ENCODE data around the gene WDR6.

WDR6 gene

GRCh38 chr3:48962939-48963338 lies 44.3 kb upstream of the WDR6 start:
- Histone ChIP-seq H2BK5ac (ENCODE audit: low read depth, low read length, poor library complexity, severe bottlenecking) (no peak overlapping the region), H2AK5ac (ENCODE audit: low read length, severe bottlenecking) (no peak overlapping the region), H3K36me3 (ENCODE audit: control insufficient read depth in 1 of 2, insufficient read depth in 2 of 2, low read depth in 1 of 2, low read length in 2 of 2) (peaks cover 22 to 62% of the 10 kb centered on the region in 2 experiments), H3K14ac (ENCODE audit: low read length in 2 of 2) (no peak overlapping the region), H3K79me1 (replicated peaks; ENCODE audit: low read length, poor library complexity, severe bottlenecking) (peaks cover 23% of the 10 kb centered on the region), H4K91ac (ENCODE audit: low read length) (no peak overlapping the region), H2BK15ac (ENCODE audit: low read depth, poor library complexity, severe bottlenecking) (no peak overlapping the region), H3K27ac (ENCODE audit: low read length, poor library complexity, severe bottlenecking) (no peak overlapping the region), H3K23ac (ENCODE audit: low read length in 2 of 2) (no peak overlapping the region), H3K18ac (ENCODE audit: low read depth in 1 of 2, low read length in 2 of 2) (no peak overlapping the region), H2BK12ac (ENCODE audit: low read length in 2 of 2) (no peak overlapping the region), H3K9me3 (ENCODE audit: control insufficient read depth, low read length) (no peaks in the 10 kb centered on the region), H4K8ac (ENCODE audit: low read length) (no peak overlapping the region), H3K4ac (ENCODE audit: low read depth in 1 of 2, low read length in 2 of 2) (no peak overlapping the region), H3K4me2 (ENCODE audit: low read length, poor library complexity, severe bottlenecking) (no peak overlapping the region), H3K27me3 (ENCODE audit: control insufficient read depth in 1 of 2, insufficient read depth in 1 of 2, low read length in 2 of 2) (no peaks in the 10 kb centered on the region), H3K4me1 (ENCODE audit: control insufficient read depth, insufficient read depth, low read depth, low read length) (no peaks in the 10 kb centered on the region), H3K4me3 (ENCODE audit: insufficient read depth in 1 of 2, low read depth in 1 of 2, low read length in 2 of 2) (no peak overlapping the region), H2BK120ac (ENCODE audit: low read depth, low read length) (no peak overlapping the region), H2AFZ (ENCODE audit: low read depth, low read length) (no peak overlapping the region), H3K9ac (ENCODE audit: low read length) (no peak overlapping the region)
- WGBS, result 94% methylated on average over 4 of the region's 4 CpGs
- no peak for DNase-seq

- DNase-seq, result no peak
- Histone ChIP-seq H2AK5ac (ENCODE audit: low read length, severe bottlenecking) (no peak overlapping the region), H3K4me3 (ENCODE audit: insufficient read depth in 1 of 2, low read depth in 1 of 2, low read length in 2 of 2) (no peak overlapping the region), H3K27ac (ENCODE audit: low read length, poor library complexity, severe bottlenecking) (no peak overlapping the region), H3K9ac (ENCODE audit: low read length) (no peak overlapping the region), H3K14ac (ENCODE audit: low read length in 2 of 2) (no peak overlapping the region), H4K8ac (ENCODE audit: low read length) (no peak overlapping the region), H2AFZ (ENCODE audit: low read depth, low read length) (no peak overlapping the region), H3K23ac (ENCODE audit: low read length in 2 of 2) (no peak overlapping the region), H3K4me2 (ENCODE audit: low read length, poor library complexity, severe bottlenecking) (no peak overlapping the region), H2BK5ac (ENCODE audit: low read depth, low read length, poor library complexity, severe bottlenecking) (no peak overlapping the region), H4K91ac (ENCODE audit: low read length) (no peak overlapping the region), H3K9me3 (ENCODE audit: control insufficient read depth, low read length) (no peaks in the 10 kb centered on the region), H3K36me3 (ENCODE audit: control insufficient read depth in 1 of 2, insufficient read depth in 2 of 2, low read depth in 1 of 2, low read length in 2 of 2) (peaks cover 20 to 62% of the 10 kb centered on the region in 2 experiments), H2BK120ac (ENCODE audit: low read depth, low read length) (no peak overlapping the region), H2BK15ac (ENCODE audit: low read depth, poor library complexity, severe bottlenecking) (no peak overlapping the region), H3K79me1 (replicated peaks; ENCODE audit: low read length, poor library complexity, severe bottlenecking) (peaks cover 22% of the 10 kb centered on the region), H3K18ac (ENCODE audit: low read depth in 1 of 2, low read length in 2 of 2) (no peak overlapping the region), H2BK12ac (ENCODE audit: low read length in 2 of 2) (no peak overlapping the region), H3K4me1 (ENCODE audit: control insufficient read depth, insufficient read depth, low read depth, low read length) (no peaks in the 10 kb centered on the region), H3K4ac (ENCODE audit: low read depth in 1 of 2, low read length in 2 of 2) (no peak overlapping the region), H3K27me3 (ENCODE audit: control insufficient read depth in 1 of 2, insufficient read depth in 1 of 2, low read length in 2 of 2) (no peaks in the 10 kb centered on the region)
- 86% methylated on average over 2 of the region's 2 CpGs for WGBS
Observed at GRCh38 chr3:48963591-48963990, 43.6 kb upstream of the WDR6 start.

DNA sequence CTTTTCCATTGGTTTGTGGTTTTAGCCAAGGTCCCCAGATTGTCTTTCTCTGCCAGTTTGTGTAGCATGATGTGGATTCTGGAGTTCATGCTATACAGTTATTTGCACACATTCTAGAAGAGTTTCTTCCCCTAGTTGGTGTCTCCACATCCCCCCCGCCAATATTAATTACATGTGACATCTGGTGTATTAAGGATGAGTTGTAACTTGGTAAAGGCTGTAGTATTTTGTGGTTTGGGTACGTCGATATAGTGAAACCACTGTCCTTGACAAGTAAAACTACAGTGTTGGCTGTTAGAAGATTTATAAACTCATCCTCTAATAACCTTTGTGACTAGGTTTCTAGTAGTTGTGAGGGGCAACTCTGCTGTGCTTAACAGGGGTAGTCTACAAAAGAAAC lies 40.8 kb upstream of the WDR6 start:
- no peak overlapping the region for H2BK120ac ChIP-seq (ENCODE audit: low read depth, low read length)
- H3K4me1 ChIP-seq (ENCODE audit: control insufficient read depth, insufficient read depth, low read depth, low read length), result no peaks in the 10 kb centered on the region
- no peak overlapping the region for H3K23ac ChIP-seq (ENCODE audit: low read length in 2 of 2)
- no peak overlapping the region for H2AFZ ChIP-seq (ENCODE audit: low read depth, low read length)
- H2BK5ac ChIP-seq (ENCODE audit: low read depth, low read length, poor library complexity, severe bottlenecking), result no peak overlapping the region
- no peak overlapping the region for H3K4ac ChIP-seq (ENCODE audit: low read depth in 1 of 2, low read length in 2 of 2)
- no peak overlapping the region for H3K9ac ChIP-seq (ENCODE audit: low read length)
- no peak overlapping the region for H4K91ac ChIP-seq (ENCODE audit: low read length)
- H2BK15ac ChIP-seq (ENCODE audit: low read depth, poor library complexity, severe bottlenecking), result no peak overlapping the region
- H3K14ac ChIP-seq (ENCODE audit: low read length in 2 of 2), result no peak overlapping the region
- peak; percentile 22 for DNase-seq
- no peak overlapping the region for H2AK5ac ChIP-seq (ENCODE audit: low read length, severe bottlenecking)
- no peak overlapping the region for H2BK12ac ChIP-seq (ENCODE audit: low read length in 2 of 2)
- H4K8ac ChIP-seq (ENCODE audit: low read length), result no peak overlapping the region
- H3K4me3 ChIP-seq (ENCODE audit: insufficient read depth in 1 of 2, low read depth in 1 of 2, low read length in 2 of 2), result no peak overlapping the region
- H3K27me3 ChIP-seq (ENCODE audit: control insufficient read depth in 1 of 2, insufficient read depth in 1 of 2, low read length in 2 of 2), result no peaks in the 10 kb centered on the region
- H3K27ac ChIP-seq (ENCODE audit: low read length, poor library complexity, severe bottlenecking), result no peak overlapping the region
- H3K79me1 ChIP-seq (replicated peaks; ENCODE audit: low read length, poor library complexity, severe bottlenecking), result peaks cover 14% of the 10 kb centered on the region
- peaks cover 37 to 84% of the 10 kb centered on the region in 2 experiments for H3K36me3 ChIP-seq (ENCODE audit: control insufficient read depth in 1 of 2, insufficient read depth in 2 of 2, low read depth in 1 of 2, low read length in 2 of 2)
- no peak overlapping the region for H3K18ac ChIP-seq (ENCODE audit: low read depth in 1 of 2, low read length in 2 of 2)
- no peaks in the 10 kb centered on the region for H3K9me3 ChIP-seq (ENCODE audit: control insufficient read depth, low read length)
- 64% methylated on average over 2 of the region's 3 CpGs for WGBS
- H3K4me2 ChIP-seq (ENCODE audit: low read length, poor library complexity, severe bottlenecking), result no peak overlapping the region

- Histone ChIP-seq H4K91ac (ENCODE audit: low read length) (no peak overlapping the region), H3K27me3 (ENCODE audit: control insufficient read depth in 1 of 2, insufficient read depth in 1 of 2, low read length in 2 of 2) (no peaks in the 10 kb centered on the region), H3K27ac (ENCODE audit: low read length, poor library complexity, severe bottlenecking) (no peak overlapping the region), H2BK15ac (ENCODE audit: low read depth, poor library complexity, severe bottlenecking) (no peak overlapping the region), H3K4ac (ENCODE audit: low read depth in 1 of 2, low read length in 2 of 2) (no peak overlapping the region), H3K23ac (ENCODE audit: low read length in 2 of 2) (no peak overlapping the region), H3K79me1 (replicated peaks; ENCODE audit: low read length, poor library complexity, severe bottlenecking) (peaks cover 15% of the 10 kb centered on the region), H3K9ac (ENCODE audit: low read length) (no peak overlapping the region), H3K4me3 (ENCODE audit: insufficient read depth in 1 of 2, low read depth in 1 of 2, low read length in 2 of 2) (no peak overlapping the region), H3K36me3 (ENCODE audit: control insufficient read depth in 1 of 2, insufficient read depth in 2 of 2, low read depth in 1 of 2, low read length in 2 of 2) (peaks cover 39 to 84% of the 10 kb centered on the region in 2 experiments), H3K18ac (ENCODE audit: low read depth in 1 of 2, low read length in 2 of 2) (no peak overlapping the region), H3K9me3 (ENCODE audit: control insufficient read depth, low read length) (no peaks in the 10 kb centered on the region), H3K4me2 (ENCODE audit: low read length, poor library complexity, severe bottlenecking) (no peak overlapping the region), H2BK5ac (ENCODE audit: low read depth, low read length, poor library complexity, severe bottlenecking) (no peak overlapping the region), H2AFZ (ENCODE audit: low read depth, low read length) (no peak overlapping the region), H2BK120ac (ENCODE audit: low read depth, low read length) (no peak overlapping the region), H2AK5ac (ENCODE audit: low read length, severe bottlenecking) (no peak overlapping the region), H3K4me1 (ENCODE audit: control insufficient read depth, insufficient read depth, low read depth, low read length) (no peaks in the 10 kb centered on the region), H4K8ac (ENCODE audit: low read length) (no peak overlapping the region), H2BK12ac (ENCODE audit: low read length in 2 of 2) (no peak overlapping the region), H3K14ac (ENCODE audit: low read length in 2 of 2) (no peak overlapping the region)
- 95% methylated on average over 7 of the region's 7 CpGs for WGBS
- DNase-seq, result no peak
Observed at GRCh38 chr3:48966876-48967361, 40.3 kb upstream of the WDR6 start.
